ENCODE data around the gene RPS6KB1. TPM values are rescaled to one million over a fixed set of nuclear protein-coding genes. Genes with fewer than 3 reads are reported as not detected.
"Not testable (repeated sequence)": the region's sequence is repeated elsewhere in the genome, so short reads cannot be mapped to it uniquely, and the experiment has no call there.

RPS6KB1 gene
- total RNA-seq, 2 donors from 2014 or later, result 28.2 to 38.1 TPM

DNA sequence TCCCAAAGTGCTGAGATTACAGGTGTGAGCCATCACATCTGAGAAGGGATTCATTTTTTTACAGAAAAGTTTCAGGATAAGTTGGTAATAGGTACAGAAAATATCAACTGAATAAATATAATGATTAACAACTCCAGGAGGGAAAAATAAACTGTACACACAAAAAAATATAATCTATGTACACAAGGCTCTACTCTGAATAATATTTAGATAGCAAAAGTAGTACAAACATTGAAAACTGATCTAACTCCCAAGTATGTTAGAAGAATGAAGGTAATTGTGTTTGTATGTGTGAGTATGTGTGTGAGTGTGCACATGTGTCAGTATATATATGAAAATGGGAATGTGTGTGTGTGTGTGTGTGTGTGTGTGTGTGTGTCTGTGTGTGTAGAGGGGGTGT is 20.6 kb upstream of the RPS6KB1 start:
- TF ChIP-seq, protein P1, sequence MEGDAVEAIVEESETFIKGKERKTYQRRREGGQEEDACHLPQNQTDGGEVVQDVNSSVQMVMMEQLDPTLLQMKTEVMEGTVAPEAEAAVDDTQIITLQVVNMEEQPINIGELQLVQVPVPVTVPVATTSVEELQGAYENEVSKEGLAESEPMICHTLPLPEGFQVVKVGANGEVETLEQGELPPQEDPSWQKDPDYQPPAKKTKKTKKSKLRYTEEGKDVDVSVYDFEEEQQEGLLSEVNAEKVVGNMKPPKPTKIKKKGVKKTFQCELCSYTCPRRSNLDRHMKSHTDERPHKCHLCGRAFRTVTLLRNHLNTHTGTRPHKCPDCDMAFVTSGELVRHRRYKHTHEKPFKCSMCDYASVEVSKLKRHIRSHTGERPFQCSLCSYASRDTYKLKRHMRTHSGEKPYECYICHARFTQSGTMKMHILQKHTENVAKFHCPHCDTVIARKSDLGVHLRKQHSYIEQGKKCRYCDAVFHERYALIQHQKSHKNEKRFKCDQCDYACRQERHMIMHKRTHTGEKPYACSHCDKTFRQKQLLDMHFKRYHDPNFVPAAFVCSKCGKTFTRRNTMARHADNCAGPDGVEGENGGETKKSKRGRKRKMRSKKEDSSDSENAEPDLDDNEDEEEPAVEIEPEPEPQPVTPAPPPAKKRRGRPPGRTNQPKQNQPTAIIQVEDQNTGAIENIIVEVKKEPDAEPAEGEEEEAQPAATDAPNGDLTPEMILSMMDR (IDR thresholded peaks at IDR 0.05), result no peak
- TF ChIP-seq POLR2AphosphoS5 (IDR thresholded peaks at IDR 0.05) (no peak), POLR2A (IDR thresholded peaks at IDR 0.05) (no peak)
- H3K36me3 ChIP-seq, result peaks cover 0 to 3% of the 10 kb centered on the region in 2 donors
- DNase-seq (ENCODE audit: low spot score), result no peak
- no peaks in the 10 kb centered on the region for H3K27me3 ChIP-seq (replicated peaks; ENCODE audit: insufficient read depth)
- H3K27ac ChIP-seq, result peak overlapping the region; percentile 82 to 89
- intact Hi-C loops (cut with DNase I), result no loop called here
- peaks cover 15% of the 10 kb centered on the region for H3K4me1 ChIP-seq (replicated peaks)
- no peak overlapping the region for H3K4me3 ChIP-seq
- H3K9me3 ChIP-seq, result no peaks in the 10 kb centered on the region

DNA sequence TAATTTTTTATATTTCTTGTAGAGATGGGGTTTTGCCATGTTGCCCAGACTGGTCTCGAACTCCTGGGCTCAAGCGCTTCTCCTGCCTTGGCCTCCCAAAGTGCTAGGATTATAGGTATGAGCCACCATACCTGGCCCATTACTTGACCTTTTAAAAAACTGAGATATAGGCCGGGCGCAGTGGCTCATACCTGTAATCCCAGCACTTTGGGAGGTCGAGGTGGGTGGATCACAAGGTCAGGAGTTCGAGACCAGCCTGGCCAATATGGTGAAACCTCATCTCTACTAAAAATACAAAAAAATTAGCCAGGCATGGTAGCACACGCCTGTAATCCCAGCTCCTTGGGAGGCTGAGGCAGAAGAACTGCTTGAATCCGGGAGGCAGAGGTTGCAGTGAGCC is 19.5 kb upstream of the RPS6KB1 start:
- DNase-seq (ENCODE audit: low spot score); H3K27me3 ChIP-seq (replicated peaks; ENCODE audit: insufficient read depth); H3K36me3 ChIP-seq; H3K9me3 ChIP-seq; H3K4me3 ChIP-seq; intact Hi-C loops (cut with DNase I): not testable (repeated sequence)
- Histone ChIP-seq H3K27ac (peak overlapping the region; percentile 12 to 89), H3K4me1 (replicated peaks) (peaks cover 15% of the 10 kb centered on the region)
- WGBS, result 99% methylated on average over 8 of the region's 8 CpGs

DNA sequence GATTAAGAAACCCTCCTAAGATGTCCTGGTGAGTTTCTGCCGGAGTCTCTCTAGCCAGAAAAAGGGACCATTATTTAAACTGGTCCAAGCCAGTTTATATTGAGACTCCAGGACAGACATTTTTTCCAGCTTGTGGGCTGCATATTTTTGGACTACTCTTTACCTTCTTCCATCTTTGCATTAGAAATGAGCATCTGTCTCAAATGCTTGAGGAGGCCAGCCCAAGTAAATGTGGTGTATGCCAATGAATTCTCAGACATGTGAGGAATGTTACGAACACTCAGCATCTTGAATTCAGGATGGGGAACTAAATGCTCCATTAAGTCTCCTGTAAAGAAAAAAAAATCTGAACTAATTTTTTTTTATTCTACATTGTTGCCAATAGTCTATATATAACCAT is 18.5 kb upstream of the RPS6KB1 start:
- 97% methylated on average over 2 of the region's 2 CpGs for WGBS
- Histone ChIP-seq H3K4me1 (replicated peaks) (peaks cover 15% of the 10 kb centered on the region), H3K27me3 (replicated peaks; ENCODE audit: insufficient read depth) (no peaks in the 10 kb centered on the region), H3K36me3 (peaks cover 0 to 3% of the 10 kb centered on the region in 2 donors), H3K27ac (no peak overlapping the region), H3K4me3 (no peak overlapping the region), H3K9me3 (no peaks in the 10 kb centered on the region)
- no peak for TF ChIP-seq POLR2AphosphoS5 (IDR thresholded peaks at IDR 0.05)
- TF ChIP-seq, protein P1 (IDR thresholded peaks at IDR 0.05), result no peak
- TF ChIP-seq POLR2A (IDR thresholded peaks at IDR 0.05), result no peak
- DNase-seq (ENCODE audit: low spot score), result no peak
- intact Hi-C loops (cut with DNase I), result no loop called here

DNA sequence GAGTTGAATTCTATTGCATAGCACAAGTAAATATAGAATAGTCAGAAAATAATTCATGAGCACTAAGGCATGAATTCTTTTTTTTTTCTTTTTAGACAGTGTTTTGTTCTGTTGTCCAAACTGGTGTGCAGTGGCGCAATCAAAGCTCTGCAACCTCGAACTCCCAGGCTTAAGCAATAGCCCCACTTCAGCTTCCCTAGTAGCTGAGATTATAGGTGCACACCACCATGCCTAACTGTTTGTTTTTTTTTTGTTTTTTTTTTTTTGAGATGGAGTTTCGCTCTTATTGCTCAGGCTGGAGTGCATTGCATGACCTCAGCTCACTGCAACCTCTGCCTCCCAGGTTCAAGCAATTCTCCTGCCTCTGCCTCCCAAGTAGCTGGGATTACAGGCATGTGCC is 16.8 kb upstream of the RPS6KB1 start:
- no peak for DNase-seq (ENCODE audit: low spot score)
- WGBS, result 94% methylated on average over 3 of the region's 3 CpGs
- Histone ChIP-seq H3K27me3 (replicated peaks; ENCODE audit: insufficient read depth) (no peaks in the 10 kb centered on the region), H3K4me1 (replicated peaks) (peaks cover 2% of the 10 kb centered on the region), H3K9me3 (no peaks in the 10 kb centered on the region), H3K4me3 (no peak overlapping the region), H3K27ac (no peak overlapping the region), H3K36me3 (peaks cover 0 to 3% of the 10 kb centered on the region in 2 donors)
- no peak for TF ChIP-seq POLR2AphosphoS5 (IDR thresholded peaks at IDR 0.05)
- intact Hi-C loops (cut with DNase I), result no loop called here

DNA sequence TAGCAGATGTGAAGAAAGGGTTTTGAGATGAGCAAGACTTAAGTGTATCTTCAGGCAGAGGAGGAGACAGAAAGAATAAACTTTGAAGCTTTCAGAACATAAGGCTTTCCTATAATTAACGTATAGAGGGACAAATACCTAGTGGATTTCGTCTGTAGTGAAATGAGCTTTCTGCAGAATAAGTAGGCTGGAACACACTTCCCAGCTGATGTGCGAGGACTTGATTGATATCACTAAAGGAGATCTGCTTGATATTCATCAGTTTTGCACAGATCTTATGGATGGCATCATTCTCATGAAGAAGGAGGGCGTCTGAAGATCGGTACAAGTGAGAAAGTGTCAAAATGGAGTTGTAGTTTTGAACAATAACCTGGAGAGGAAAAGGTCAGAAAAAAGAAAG is 15.0 kb upstream of the RPS6KB1 start:
- intact Hi-C loops (cut with DNase I), result no loop called here
- H3K36me3 ChIP-seq, result peaks cover 0 to 3% of the 10 kb centered on the region in 2 donors
- TF ChIP-seq POLR2AphosphoS5 (IDR thresholded peaks at IDR 0.05), result no peak
- TF ChIP-seq POLR2A (IDR thresholded peaks at IDR 0.05), result no peak
- TF ChIP-seq, protein P1 (IDR thresholded peaks at IDR 0.05), result no peak

DNA sequence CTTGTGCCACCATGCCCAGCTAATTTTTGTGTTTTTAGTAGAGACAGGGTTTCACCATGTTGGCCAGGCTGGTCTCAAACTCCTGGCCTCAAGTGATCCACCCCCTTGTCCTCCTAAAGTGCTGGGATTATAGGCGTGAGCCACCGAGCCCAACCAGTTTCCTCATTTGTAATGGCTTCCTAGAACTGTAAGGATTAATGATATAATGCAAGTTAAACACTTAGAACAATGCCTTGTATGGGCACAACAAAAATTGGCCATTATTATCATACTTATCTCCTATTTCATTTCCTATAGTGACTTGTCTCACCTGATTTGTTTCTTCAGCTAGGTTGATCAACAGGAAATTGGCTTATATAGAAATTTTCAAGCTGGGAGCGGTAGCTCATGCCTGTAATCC is 14.3 kb upstream of the RPS6KB1 start:
- intact Hi-C loops (cut with DNase I), result no loop called here
- H3K27ac ChIP-seq, result no peak overlapping the region
- peaks cover under 1 to 7% of the 10 kb centered on the region in 2 donors for H3K36me3 ChIP-seq
- no peaks in the 10 kb centered on the region for H3K9me3 ChIP-seq
- H3K4me3 ChIP-seq, result no peak overlapping the region
- 84% methylated on average over 3 of the region's 3 CpGs for WGBS
- H3K27me3 ChIP-seq (replicated peaks; ENCODE audit: insufficient read depth), result no peaks in the 10 kb centered on the region
- H3K4me1 ChIP-seq (replicated peaks), result no peaks in the 10 kb centered on the region
- DNase-seq (ENCODE audit: low spot score), result no peak
- TF ChIP-seq POLR2A (IDR thresholded peaks at IDR 0.05), result no peak
- no peak for TF ChIP-seq POLR2AphosphoS5 (IDR thresholded peaks at IDR 0.05)
- TF ChIP-seq, protein P1 (IDR thresholded peaks at IDR 0.05), result no peak

More for the DNA sequence above, 15.0 kb upstream of the RPS6KB1 start:
- Histone ChIP-seq H3K4me3 (no peak overlapping the region), H3K4me1 (replicated peaks) (no peaks in the 10 kb centered on the region), H3K27ac (no peak overlapping the region), H3K9me3 (no peaks in the 10 kb centered on the region), H3K27me3 (replicated peaks; ENCODE audit: insufficient read depth) (no peaks in the 10 kb centered on the region)
- 91% methylated on average over 5 of the region's 5 CpGs for WGBS
- no peak for DNase-seq (ENCODE audit: low spot score)

All from prostate gland (tissue), 2 donors.